Lung (tissue), 12 donors: ENCODE measurements around the gene DYNC1LI2. TPM values are rescaled to one million over a fixed set of nuclear protein-coding genes. Genes with fewer than 3 reads are reported as not detected.

Experiments
- ATAC-seq: fragments of 200-7000 bp; cut with Tn5 transposase; one replicate; pipeline ENCODE4 v1.9.1; 2020; ENCODE audit warnings: moderate number of reproducible peaks; ENCODE audit not compliant: insufficient read depth, low FRiP score
- DNase-seq, 3 donors: peaks; one replicate each; pipeline ENCODE4 v3.0.0-alpha.2; 2013 to 2017
- H3K27ac ChIP-seq, 2 donors: one replicate each; pipeline ENCODE4 v1.5.1; 2013; ENCODE audit warnings: mild to moderate bottlenecking in 2 of 2, moderate library complexity in 2 of 2, control low read depth in 1 of 2, inconsistent platforms in 1 of 2, low read depth in 1 of 2, low read length in 1 of 2
- H3K27me3 ChIP-seq, 3 donors: one replicate each; pipeline ENCODE4 v1.5.1; 2013; ENCODE audit warnings: low read length in 2 of 3; ENCODE audit not compliant: control insufficient read depth in 3 of 3, insufficient read depth in 3 of 3
- H3K36me3 ChIP-seq, 4 donors: one replicate each; pipeline ENCODE4 v1.5.1; 2013; ENCODE audit warnings: low read length in 4 of 4, mild to moderate bottlenecking in 1 of 4, moderate library complexity in 1 of 4; ENCODE audit not compliant: control insufficient read depth in 4 of 4, insufficient read depth in 4 of 4
- H3K4me1 ChIP-seq, 5 donors: one replicate each; pipeline ENCODE4 v1.5.1; 2013; ENCODE audit warnings: low read length in 5 of 5, mild to moderate bottlenecking in 2 of 5, moderate library complexity in 1 of 5; ENCODE audit not compliant: control insufficient read depth in 5 of 5, insufficient read depth in 5 of 5
- H3K4me3 ChIP-seq: one replicate; pipeline ENCODE4 v1.5.1; 2013; ENCODE audit warnings: mild to moderate bottlenecking, control low read depth, moderate library complexity
- H3K9ac ChIP-seq, 2 donors: one replicate each; pipeline ENCODE4 v1.5.1; 2013; ENCODE audit warnings: low read length in 2 of 2, control low read depth in 1 of 2; ENCODE audit not compliant: insufficient read depth in 1 of 2
- H3K9me3 ChIP-seq, 4 donors: one replicate each; pipeline ENCODE4 v1.5.1; 2013; ENCODE audit warnings: low read length in 3 of 4, mild to moderate bottlenecking in 1 of 4, moderate library complexity in 1 of 4; ENCODE audit not compliant: control insufficient read depth in 4 of 4, insufficient read depth in 3 of 4
- WGBS, 2 donors: extraction: QIAGEN DNeasy Blood & Tissue Kit; methylation state at CpG; one replicate each; pipeline ENCODE4 v1.1.7; 2013; 5-methylcytosine and 5-hydroxymethylcytosine counted together
- polyA plus RNA-seq, 2 donors: library from polyadenylated mRNA; stranded (reverse); fragments of 200-250 nt; gene quantifications; one replicate each; pipeline ENCODE4 v1.2.1, GENCODE V29; 2013
- total RNA-seq, 2 donors: library from RNA; depleted of rRNA in 1 of 2; stranded (reverse); fragments of >200 nt in 1 of 2; gene quantifications; one replicate each; pipeline ENCODE4 v1.2.1, GENCODE V29; 2014 to 2021
- TF ChIP-seq, protein P1 (sequence below): IDR thresholded peaks from 2 replicates; pipeline ENCODE4 v1.5.1; 2012; ENCODE audit warnings: mild to moderate bottlenecking; ENCODE audit errors: control extremely low read depth, extremely low read depth
- donor health status: control.
- donor health status: control.
- donor health status: Bipolar disorder and iron deficiency.
- donor health status: healthy.
- donor health status: DM: yes; HTN: yes; CAD: no.

Gene DYNC1LI2
- total and polyA plus RNA-seq, 4 donors, result 40.7 to 147 (median 94.6) TPM

DNA sequence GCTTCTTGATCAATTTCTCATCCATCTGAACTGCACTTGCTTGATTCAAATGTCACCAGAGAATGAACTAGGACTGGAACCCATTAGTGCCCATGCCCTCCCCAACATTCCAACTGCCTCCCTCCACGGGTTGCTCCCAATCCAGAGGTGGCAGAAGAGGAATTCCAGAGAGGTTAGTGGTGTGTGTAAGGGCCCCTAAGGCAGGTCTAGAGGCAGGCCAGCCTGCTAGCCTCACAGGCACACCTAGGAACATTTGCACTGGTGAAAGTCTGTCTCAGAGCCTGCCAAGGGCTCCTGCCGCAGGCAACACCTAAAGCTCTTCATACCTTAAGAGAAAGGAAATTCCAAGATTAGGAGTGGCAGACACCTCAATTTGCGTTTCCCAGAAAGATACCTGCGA is 33.6 kb downstream of the DYNC1LI2 start:
- Histone ChIP-seq H3K9ac (no peak overlapping the region), H3K27ac (no peak overlapping the region), H3K4me1 (no peaks in the 10 kb centered on the region), H3K9me3 (no peaks in the 10 kb centered on the region), H3K27me3 (no peaks in the 10 kb centered on the region), H3K36me3 (peaks cover under 1 to 15% (median 10%) of the 10 kb centered on the region in 4 donors), H3K4me3 (no peak overlapping the region)
- WGBS, 2 donors, result 64 to 82% methylated on average over 4 of the region's 4 CpGs
- TF ChIP-seq, protein P1, sequence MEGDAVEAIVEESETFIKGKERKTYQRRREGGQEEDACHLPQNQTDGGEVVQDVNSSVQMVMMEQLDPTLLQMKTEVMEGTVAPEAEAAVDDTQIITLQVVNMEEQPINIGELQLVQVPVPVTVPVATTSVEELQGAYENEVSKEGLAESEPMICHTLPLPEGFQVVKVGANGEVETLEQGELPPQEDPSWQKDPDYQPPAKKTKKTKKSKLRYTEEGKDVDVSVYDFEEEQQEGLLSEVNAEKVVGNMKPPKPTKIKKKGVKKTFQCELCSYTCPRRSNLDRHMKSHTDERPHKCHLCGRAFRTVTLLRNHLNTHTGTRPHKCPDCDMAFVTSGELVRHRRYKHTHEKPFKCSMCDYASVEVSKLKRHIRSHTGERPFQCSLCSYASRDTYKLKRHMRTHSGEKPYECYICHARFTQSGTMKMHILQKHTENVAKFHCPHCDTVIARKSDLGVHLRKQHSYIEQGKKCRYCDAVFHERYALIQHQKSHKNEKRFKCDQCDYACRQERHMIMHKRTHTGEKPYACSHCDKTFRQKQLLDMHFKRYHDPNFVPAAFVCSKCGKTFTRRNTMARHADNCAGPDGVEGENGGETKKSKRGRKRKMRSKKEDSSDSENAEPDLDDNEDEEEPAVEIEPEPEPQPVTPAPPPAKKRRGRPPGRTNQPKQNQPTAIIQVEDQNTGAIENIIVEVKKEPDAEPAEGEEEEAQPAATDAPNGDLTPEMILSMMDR, result no peak
- DNase-seq (no peak), ATAC-seq (peak; percentile 74)

DNA sequence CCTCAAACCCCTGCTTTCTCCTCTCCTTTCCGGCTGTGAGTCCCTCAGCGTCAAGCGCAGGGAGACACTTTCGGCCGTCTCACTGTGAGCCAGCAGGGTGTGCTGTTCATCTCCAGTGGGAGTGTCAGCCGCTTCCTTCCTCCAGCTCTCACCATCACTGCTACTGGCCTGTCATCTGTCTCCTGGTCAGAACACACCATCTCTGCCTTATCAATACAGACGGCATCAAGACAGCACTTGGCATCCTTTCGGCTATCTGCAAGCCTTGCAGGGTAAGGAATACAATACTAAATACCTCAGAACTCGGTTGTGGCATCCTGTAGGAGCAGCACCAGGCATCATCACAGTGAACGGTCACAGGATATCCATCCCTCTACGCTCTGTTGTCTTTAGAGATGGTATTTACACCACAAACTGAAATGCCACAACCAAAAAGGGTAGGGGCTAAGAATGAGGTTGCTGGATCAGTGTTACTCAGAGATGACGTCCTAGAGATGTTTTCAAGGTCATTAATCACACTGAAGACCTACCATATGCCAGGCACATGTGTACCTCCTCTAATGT is 34.2 kb downstream of the DYNC1LI2 start:
- no peak for ATAC-seq
- Histone ChIP-seq H3K4me3 (no peak overlapping the region), H3K4me1 (no peaks in the 10 kb centered on the region), H3K9me3 (no peaks in the 10 kb centered on the region), H3K27me3 (no peaks in the 10 kb centered on the region), H3K36me3 (peaks cover 0 to 10% (median 6%) of the 10 kb centered on the region in 4 donors), H3K27ac (peak overlapping the region in 1 of 2 donors; percentile 49), H3K9ac (no peak overlapping the region)
- TF ChIP-seq, protein P1, result peak; percentile 27
- 59 to 61% methylated on average over 12 of the region's 12 CpGs for WGBS, 2 donors
- DNase-seq, result peak in 2 of 3 donors; percentile 31 to 38

DNA sequence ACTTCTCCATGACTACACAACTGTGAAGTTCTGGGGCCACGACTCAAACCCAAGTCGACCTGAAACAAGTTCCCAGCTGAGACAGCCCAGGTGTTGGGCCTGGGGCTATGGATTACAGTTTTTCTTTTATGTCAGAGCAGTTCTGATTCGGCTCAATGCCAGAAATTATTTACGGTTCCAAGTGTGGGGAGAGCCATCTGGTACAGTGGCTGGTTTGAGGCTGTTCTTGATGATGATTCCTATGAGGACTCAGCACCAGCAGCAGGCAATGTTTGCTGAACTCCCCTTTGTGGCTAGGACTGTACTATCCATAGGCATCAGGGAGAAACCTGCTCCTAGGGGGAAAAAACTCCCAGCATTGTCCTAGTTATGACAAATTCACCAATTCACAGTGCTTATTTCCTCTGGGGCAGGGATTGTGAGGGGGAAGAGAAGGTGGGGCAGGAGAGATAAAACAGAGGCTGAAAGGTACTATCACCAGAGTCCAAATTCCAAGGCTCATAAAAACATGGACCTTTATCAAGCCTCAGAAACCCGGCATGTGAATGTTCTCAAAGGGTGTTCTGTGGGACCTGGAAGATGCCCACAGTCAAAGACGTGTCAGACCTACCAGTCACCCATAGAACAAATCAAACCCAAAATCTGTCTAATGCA is 36.6 kb downstream of the DYNC1LI2 start:
- H3K4me1 ChIP-seq, result no peaks in the 10 kb centered on the region
- H3K4me3 ChIP-seq, result no peak overlapping the region
- 73 to 78% methylated on average over 6 of the region's 6 CpGs for WGBS, 2 donors
- H3K36me3 ChIP-seq, result peaks cover 0 to 6% (median 3%) of the 10 kb centered on the region in 4 donors
- DNase-seq (no peak), ATAC-seq (no peak)
- H3K27ac ChIP-seq, result no peak overlapping the region
- no peaks in the 10 kb centered on the region for H3K9me3 ChIP-seq
- TF ChIP-seq, protein P1, result no peak
- no peak overlapping the region for H3K9ac ChIP-seq
- H3K27me3 ChIP-seq, result no peaks in the 10 kb centered on the region
